GM12878 (cell line): Measurements from ENCODE around the gene ANTXR2. TPM values are rescaled to one million over a fixed set of nuclear protein-coding genes. Genes with fewer than 3 reads are reported as not detected.

Source experiments
- ATAC-seq: fragments of 200-7000 bp; cut with Tn5 transposase; 3 replicates; pipeline ENCODE4 v1.9.1; 2020; ENCODE audit warnings: mild to moderate bottlenecking, moderate library complexity
- BruUV-seq: library from RNA; stranded (reverse); fragments of 400-500 nt; replicated peaks from 2 replicates; lab custom pipeline; 2021; lab: Mats Ljungman, UMichigan
- CTCF ChIA-PET: fragments of 300-600 bp; sonication (Branson Sonifier 250); formaldehyde crosslinking; extraction: SDS; loops from one replicate; lab custom pipeline; 2021; ENCODE audit warnings: inconsistent platforms; lab: Yijun Ruan, JAX
- POLR2A ChIA-PET: fragments of 350-600 bp; formaldehyde crosslinking; extraction: SDS; loops from one replicate; lab custom pipeline; 2021; ENCODE audit warnings: inconsistent platforms; lab: Charles Lee
- RAD21 ChIA-PET: fragments of 300-600 bp; sonication (Branson Sonifier 250); formaldehyde crosslinking; loops from one replicate; lab custom pipeline; 2023; ENCODE audit warnings: antibody characterized with exemption; ENCODE audit not compliant: unreplicated experiment; lab: Charles Lee
- SMC1A ChIA-PET: fragments of 300-600 bp; sonication (Branson Sonifier 250); formaldehyde crosslinking; loops from one replicate; lab custom pipeline; 2023; ENCODE audit not compliant: unreplicated experiment, uncharacterized antibody; lab: Charles Lee
- DNase-seq: peaks from one replicate; pipeline ENCODE4 v3.0.0-alpha.2; 2011; ENCODE audit warnings: low read depth, low spot score
- FAIRE-seq: peaks from 3 replicates; lab custom pipeline; 2011; peaks lifted over from hg19 to GRCh38; lab: Jason Lieb, UNC
- H2AFZ ChIP-seq: 2 replicates; pipeline ENCODE4 v1.6.0; 2011; ENCODE audit warnings: low read depth, low read length, control low read depth; ENCODE audit not compliant: control insufficient read depth
- H3K27ac ChIP-seq: 2 replicates; pipeline ENCODE4 v1.5.1; 2011; ENCODE audit warnings: control low read depth; ENCODE audit not compliant: control insufficient read depth, insufficient read depth
- H3K27me3 ChIP-seq, 2 experiments: replicated peaks in 1 of 2; 2 replicates each; pipeline versions ENCODE4 v1.6.0 to v1.6.1; 2011; ENCODE audit warnings: low read length in 1 of 2; ENCODE audit not compliant: control insufficient read depth in 2 of 2, insufficient read depth in 2 of 2
- H3K36me3 ChIP-seq, 2 experiments: 2 replicates each; pipeline ENCODE4 v1.5.1; 2011; ENCODE audit warnings: low read length in 1 of 2; ENCODE audit not compliant: control insufficient read depth in 2 of 2, insufficient read depth in 2 of 2
- H3K4me1 ChIP-seq: 2 replicates; pipeline ENCODE4 v1.6.1; 2011; ENCODE audit warnings: mild to moderate bottlenecking, low read length, moderate library complexity, mixed read lengths; ENCODE audit not compliant: control insufficient read depth, insufficient read depth
- H3K4me2 ChIP-seq: 2 replicates; pipeline ENCODE4 v1.6.0; 2011; ENCODE audit warnings: control low read depth; ENCODE audit not compliant: control insufficient read depth, insufficient read depth
- H3K4me3 ChIP-seq: fragments of 200-600 bp; sonication (generic); 2 replicates; pipeline ENCODE4 v1.5.1; 2016
- H3K79me2 ChIP-seq: 2 replicates; pipeline ENCODE4 v1.6.0; 2011; ENCODE audit warnings: low read length; ENCODE audit not compliant: control insufficient read depth, insufficient read depth
- H3K9ac ChIP-seq: 2 replicates; pipeline ENCODE4 v1.8.0; 2011; ENCODE audit warnings: low read length, control low read depth, mixed read lengths; ENCODE audit not compliant: control insufficient read depth, insufficient read depth
- H3K9me3 ChIP-seq: replicated peaks from 3 replicates; pipeline ENCODE4 v1.5.1; 2011; ENCODE audit warnings: mild to moderate bottlenecking, low read length; ENCODE audit not compliant: control insufficient read depth, insufficient read depth
- H4K20me1 ChIP-seq: 2 replicates; pipeline ENCODE4 v1.6.0; 2011; ENCODE audit not compliant: control insufficient read depth, insufficient read depth
- ATF3 ChIP-seq: IDR thresholded peaks from 2 replicates; pipeline ENCODE4 v1.6.1; 2011; ENCODE audit warnings: low read depth, mild to moderate bottlenecking, low read length, moderate library complexity, borderline replicate concordance; ENCODE audit errors: extremely low read depth
- BCL3 ChIP-seq: IDR thresholded peaks from 2 replicates; pipeline ENCODE4 v1.6.1; 2011; ENCODE audit warnings: borderline replicate concordance, low read depth, mild to moderate bottlenecking, moderate library complexity, low read length; ENCODE audit not compliant: insufficient read depth, poor library complexity, severe bottlenecking
- CBX5 ChIP-seq: sonication (generic); IDR thresholded peaks from 2 replicates; pipeline ENCODE4 v1.6.1; 2016; ENCODE audit warnings: low read depth, moderate library complexity, mild to moderate bottlenecking, inconsistent platforms
- CUX1 ChIP-seq: IDR thresholded peaks from 2 replicates; pipeline ENCODE4 v1.6.1; 2012; ENCODE audit warnings: improper control_type of control experiment, low read depth, low read length; ENCODE audit not compliant: insufficient replicate concordance
- ELK1 ChIP-seq: IDR thresholded peaks from 2 replicates; pipeline ENCODE4 v1.6.1; 2012; ENCODE audit warnings: low read depth, low read length, improper control_type of control experiment
- MAX ChIP-seq: IDR thresholded peaks from 2 replicates; pipeline ENCODE4 v1.6.1; 2012; ENCODE audit warnings: low read depth, low read length, improper control_type of control experiment
- MTA2 ChIP-seq: fragments of 450-650 bp; IDR thresholded peaks from 2 replicates; pipeline ENCODE4 v1.6.1; 2016; ENCODE audit warnings: low read depth, mild to moderate bottlenecking, moderate library complexity
- NRF1 ChIP-seq: conservative IDR thresholded peaks from 2 replicates; pipeline ENCODE4 v1.6.1; 2011; ENCODE audit warnings: mild to moderate bottlenecking, low read depth, low read length, improper control_type of control experiment
- PBX3 ChIP-seq: IDR thresholded peaks from 2 replicates; pipeline ENCODE4 v1.6.1; 2011; ENCODE audit warnings: mild to moderate bottlenecking, low read depth, low read length, moderate library complexity; ENCODE audit not compliant: insufficient replicate concordance
- RAD51 ChIP-seq: fragments of 450-650 bp; IDR thresholded peaks from 2 replicates; pipeline ENCODE4 v1.6.1; 2016; ENCODE audit warnings: moderate library complexity, mild to moderate bottlenecking, inconsistent platforms
- RCOR1 ChIP-seq: conservative IDR thresholded peaks from 2 replicates; pipeline ENCODE4 v1.6.1; 2012; ENCODE audit warnings: low read depth, low read length, improper control_type of control experiment
- ZNF24 ChIP-seq: fragments of 450-650 bp; IDR thresholded peaks from 2 replicates; pipeline ENCODE4 v1.6.1; 2017; ENCODE audit warnings: antibody characterized with exemption, mild to moderate bottlenecking
- WGBS: methylation state at CpG from one replicate; pipeline ENCODE4 v1.1.6; 2016; ENCODE audit warnings: low lambda C conversion rate; ENCODE audit not compliant: insufficient replicate concordance, insufficient coverage; ENCODE audit errors: missing lambda C conversion rate; 5-methylcytosine and 5-hydroxymethylcytosine counted together
- in situ Hi-C: fragments of 300-500 bp; cut with MboI; formaldehyde crosslinking; loops from 9 replicates; pipeline ENCODE4 v1.14.3; 2018; ENCODE audit warnings: mixed read lengths
- intact Hi-C: fragments of 100-400 bp; cut with micrococcal nuclease; formaldehyde crosslinking; loops from one replicate; pipeline ENCODE4 v1.14.2; 2022; ENCODE audit not compliant: unreplicated experiment
- polyA plus RNA-seq, 11 experiments: library from polyadenylated mRNA; depleted of rRNA in 4 of 11; unstranded in 6 of 11; stranded (reverse) in 5 of 11; fragments of >200 nt; fragmentation: Nextera tagmentation in 4 of 11; fragmentation: Illumina TruSeq in 1 of 11; extraction: Ambion mirVana in 4 of 11; extraction: Trizol in 1 of 11; gene quantifications; 1 replicate in 1 of 11; 2 replicates in 10 of 11; pipeline versions ENCODE4 v1.2.1 to v1.2.3, GENCODE V29; 2011 to 2016; ENCODE audit warnings: inconsistent platforms in 2 of 11, missing spikeins in 2 of 11, low read depth in 1 of 11
- total RNA-seq, 4 experiments: library from RNA; depleted of rRNA in 3 of 4; stranded (reverse); fragments of >200 nt in 3 of 4; fragmentation: Illumina TruSeq in 1 of 4; extraction: Trizol in 1 of 4; gene quantifications; 2 replicates each; pipeline versions ENCODE4 v1.2.1 to v1.2.3, GENCODE V29; 2013 to 2021

ANTXR2 gene
- total and polyA plus RNA-seq, 10 of the 15 experiments (the other 5 are each of a cell fraction or from before 2014, with no cell fraction given), result 1.4 to 8.9 (median 5.7) TPM

GRCh38 chr4:80086296-80086695, 13.3 kb upstream of the ANTXR2 start (continued):
- TF ChIP-seq PBX3, result no peak
- TF ChIP-seq RCOR1, result no peak

GRCh38 chr4:80085081-80085480, 12.1 kb upstream of the ANTXR2 start:
- Histone ChIP-seq H3K36me3 (no peaks in the 10 kb centered on the region), H3K79me2 (no peaks in the 10 kb centered on the region), H3K9ac (no peak overlapping the region), H3K27me3 (no peaks in the 10 kb centered on the region; a peak in 2 of 4 replicates), H3K4me1 (no peaks in the 10 kb centered on the region), H3K27ac (no peak overlapping the region), H3K4me3 (no peak overlapping the region), H2AFZ (no peak overlapping the region), H3K4me2 (no peak overlapping the region), H4K20me1 (no peaks in the 10 kb centered on the region), H3K9me3 (no peaks in the 10 kb centered on the region; the same call in 2 of the 3 replicates)
- ChIA-PET POLR2A (no interaction called here), RAD21 (no interaction called here), CTCF (no interaction called here), SMC1A (no interaction called here)
- DNase-seq (no peak), ATAC-seq (no peak), FAIRE-seq (no peak)
- no TSS peak for BruUV-seq
- intact Hi-C loops (no loop called here), in situ Hi-C loops (no loop called here)
- WGBS, result 56% methylated on average over 3 of the region's 3 CpGs
- TF ChIP-seq ELK1 (no peak), MTA2 (no peak), ATF3 (no peak), ZNF24 (no peak), MAX (no peak), RAD51 (no peak), BCL3 (no peak), CBX5 (no peak), CUX1 (no peak), NRF1 (no peak)
